Keratinocyte (primary cell): ENCODE measurements around the gene FAM219A. TPM values are rescaled to one million over a fixed set of nuclear protein-coding genes. Genes with fewer than 3 reads are reported as not detected.

Source experiments
- DNase-seq: peaks from one replicate; pipeline ENCODE4 v3.0.0-alpha.2; 2011; ENCODE audit warnings: low read depth, missing footprints, low spot score
- FAIRE-seq: peaks from 2 replicates; lab custom pipeline; 2011; peaks lifted over from hg19 to GRCh38; lab: Jason Lieb, UNC
- H2AFZ ChIP-seq: 2 replicates; pipeline ENCODE4 v1.6.0; 2012; ENCODE audit warnings: low read length, control low read depth, inconsistent platforms; ENCODE audit not compliant: control insufficient read depth
- H3K27ac ChIP-seq: 2 replicates; pipeline ENCODE4 v1.5.1; 2011; ENCODE audit warnings: low read length; ENCODE audit not compliant: control insufficient read depth, insufficient read depth
- H3K27me3 ChIP-seq: 3 replicates; pipeline ENCODE4 v1.6.0; 2011; ENCODE audit warnings: low read length; ENCODE audit not compliant: control insufficient read depth, insufficient read depth; ENCODE audit errors: extremely low read depth
- H3K36me3 ChIP-seq, 2 experiments: 2 replicates in 1 of 2; 3 replicates in 1 of 2; pipeline ENCODE4 v1.5.1; 2011; ENCODE audit warnings: low read length in 2 of 2, mild to moderate bottlenecking in 1 of 2; ENCODE audit not compliant: control insufficient read depth in 2 of 2, insufficient read depth in 2 of 2; ENCODE audit errors: extremely low read depth in 1 of 2
- H3K4me1 ChIP-seq: 3 replicates; pipeline ENCODE4 v1.5.1; 2011; ENCODE audit warnings: low read length; ENCODE audit not compliant: control insufficient read depth, insufficient read depth; ENCODE audit errors: extremely low read depth
- H3K4me2 ChIP-seq: 3 replicates; pipeline ENCODE4 v1.6.0; 2011; ENCODE audit warnings: low read depth, low read length; ENCODE audit not compliant: control insufficient read depth, insufficient read depth; ENCODE audit errors: extremely low read depth
- H3K4me3 ChIP-seq, 3 experiments: fragments of 200-600 bp in 1 of 3; sonication (generic) in 1 of 3; 2 replicates in 2 of 3; 3 replicates in 1 of 3; pipeline ENCODE4 v1.5.1; 2011 to 2016; ENCODE audit warnings: low read length in 3 of 3, mild to moderate bottlenecking in 3 of 3, control low read depth in 2 of 3, inconsistent platforms in 1 of 3, low read depth in 1 of 3, mixed read lengths in 1 of 3, mixed run types in 1 of 3, moderate library complexity in 1 of 3; ENCODE audit not compliant: control insufficient read depth in 2 of 3, insufficient read depth in 2 of 3; ENCODE audit errors: extremely low read depth in 1 of 3
- H3K79me2 ChIP-seq: 2 replicates; pipeline ENCODE4 v1.6.0; 2012; ENCODE audit warnings: low read length; ENCODE audit not compliant: control insufficient read depth, insufficient read depth
- H3K9ac ChIP-seq: 3 replicates; pipeline ENCODE4 v1.6.0; 2011; ENCODE audit warnings: low read length; ENCODE audit not compliant: control insufficient read depth, insufficient read depth; ENCODE audit errors: extremely low read depth
- H3K9me1 ChIP-seq: 3 replicates; pipeline ENCODE4 v1.6.0; 2011; ENCODE audit warnings: low read length; ENCODE audit not compliant: control insufficient read depth, insufficient read depth; ENCODE audit errors: extremely low read depth
- H3K9me3 ChIP-seq: 2 replicates; pipeline ENCODE4 v1.5.1; 2012; ENCODE audit warnings: low read depth, low read length; ENCODE audit not compliant: control insufficient read depth
- H4K20me1 ChIP-seq: 3 replicates; pipeline ENCODE4 v1.6.0; 2011; ENCODE audit warnings: low read length; ENCODE audit not compliant: control insufficient read depth, insufficient read depth; ENCODE audit errors: extremely low read depth
- EZH2 ChIP-seq: IDR thresholded peaks from one replicate; pipeline ENCODE4 v1.6.1; 2012; ENCODE audit warnings: inconsistent platforms, mild to moderate bottlenecking, low read length, moderate library complexity
- dilution Hi-C: fragments of 300-500 bp; cut with MboI; formaldehyde crosslinking; loops from one replicate; pipeline ENCODE4 v1.7.0; 2020; ENCODE audit warnings: low sequenced_read_pairs; ENCODE audit not compliant: extremely low pct_ligation_motif_present
- polyA plus RNA-seq, 5 experiments: library from polyadenylated mRNA; depleted of rRNA in 3 of 5; stranded (reverse) in 3 of 5; stranded (forward) in 1 of 5; unstranded in 1 of 5; fragments of >200 nt; gene quantifications; 1 replicate in 1 of 5; 2 replicates in 3 of 5; 3 replicates in 1 of 5; pipeline versions ENCODE4 v1.2.1 to v1.2.3, GENCODE V29; 2011 to 2012; ENCODE audit warnings: missing spikeins in 2 of 5, low read depth in 1 of 5, low replicate concordance in 1 of 5
- TF ChIP-seq, protein P1 (sequence below), 3 experiments: IDR thresholded peaks in 1 of 3; conservative IDR thresholded peaks in 1 of 3; optimal IDR thresholded peaks in 1 of 3; 2 replicates in 2 of 3; 3 replicates in 1 of 3; pipeline versions ENCODE3 to v1.5.1; 2011; ENCODE audit warnings: low read length in 3 of 3, mild to moderate bottlenecking in 3 of 3, moderate library complexity in 2 of 3, control low read depth in 1 of 3, inconsistent platforms in 1 of 3; ENCODE audit not compliant: insufficient read depth in 2 of 3; ENCODE audit errors: extremely low read depth in 1 of 3

FAM219A gene
- polyA plus RNA-seq, 1 donor (not counting 4 experiments of a cell fraction or from before 2014, with no cell fraction given): 8.9 TPM

DNA sequence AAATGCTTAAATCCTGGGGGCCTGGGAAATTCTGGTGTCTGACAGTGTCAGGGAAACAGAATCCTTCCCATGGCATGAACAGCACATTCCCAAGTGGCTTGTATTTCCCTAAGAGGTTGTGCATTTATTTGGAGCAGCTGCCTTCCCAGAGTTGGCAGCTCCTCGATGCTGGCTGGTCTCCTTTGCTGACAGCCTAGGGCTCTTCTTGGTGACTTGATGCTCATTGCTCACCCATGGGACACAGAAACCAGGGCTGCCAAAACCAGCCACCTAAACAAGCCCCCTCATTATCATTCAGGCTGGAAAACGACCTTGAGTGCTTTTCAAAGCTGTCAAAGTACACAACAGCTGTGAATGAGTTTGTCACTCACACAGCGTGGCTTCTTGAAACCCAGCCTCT is 40.2 kb upstream of the FAM219A start:
- no peak overlapping the region for H2AFZ ChIP-seq
- peaks cover 7% of the 10 kb centered on the region for H3K27me3 ChIP-seq
- no peak overlapping the region for H3K4me2 ChIP-seq
- H3K9me3 ChIP-seq: no peaks in the 10 kb centered on the region
- no peaks in the 10 kb centered on the region for H3K79me2 ChIP-seq
- H3K9me1 ChIP-seq: no peaks in the 10 kb centered on the region
- H3K9ac ChIP-seq: no peak overlapping the region
- peaks cover 19% of the 10 kb centered on the region for H3K4me1 ChIP-seq
- no peaks in the 10 kb centered on the region for H3K36me3 ChIP-seq
- H4K20me1 ChIP-seq: peaks cover 7% of the 10 kb centered on the region
- DNase-seq (no peak), FAIRE-seq (no peak)
- no peak for TF ChIP-seq EZH2
- TF ChIP-seq, protein P1, sequence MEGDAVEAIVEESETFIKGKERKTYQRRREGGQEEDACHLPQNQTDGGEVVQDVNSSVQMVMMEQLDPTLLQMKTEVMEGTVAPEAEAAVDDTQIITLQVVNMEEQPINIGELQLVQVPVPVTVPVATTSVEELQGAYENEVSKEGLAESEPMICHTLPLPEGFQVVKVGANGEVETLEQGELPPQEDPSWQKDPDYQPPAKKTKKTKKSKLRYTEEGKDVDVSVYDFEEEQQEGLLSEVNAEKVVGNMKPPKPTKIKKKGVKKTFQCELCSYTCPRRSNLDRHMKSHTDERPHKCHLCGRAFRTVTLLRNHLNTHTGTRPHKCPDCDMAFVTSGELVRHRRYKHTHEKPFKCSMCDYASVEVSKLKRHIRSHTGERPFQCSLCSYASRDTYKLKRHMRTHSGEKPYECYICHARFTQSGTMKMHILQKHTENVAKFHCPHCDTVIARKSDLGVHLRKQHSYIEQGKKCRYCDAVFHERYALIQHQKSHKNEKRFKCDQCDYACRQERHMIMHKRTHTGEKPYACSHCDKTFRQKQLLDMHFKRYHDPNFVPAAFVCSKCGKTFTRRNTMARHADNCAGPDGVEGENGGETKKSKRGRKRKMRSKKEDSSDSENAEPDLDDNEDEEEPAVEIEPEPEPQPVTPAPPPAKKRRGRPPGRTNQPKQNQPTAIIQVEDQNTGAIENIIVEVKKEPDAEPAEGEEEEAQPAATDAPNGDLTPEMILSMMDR (optimal IDR thresholded peaks at IDR 0.05 in 1 of 3, IDR thresholded peaks at IDR 0.05 in 1 of 3, conservative IDR thresholded peaks at IDR 0.05 in 1 of 3; ENCODE audit: extremely low read depth in 1 of 3, insufficient read depth in 2 of 3, low read length in 3 of 3): no peak
- H3K4me3 ChIP-seq: no peak overlapping the region
- dilution Hi-C loops: no loop called here
- no peak overlapping the region for H3K27ac ChIP-seq

GRCh38 chr9:34496149-34496712 is 37.9 kb upstream of the FAM219A start:
- FAIRE-seq: peak; percentile 43
- H3K36me3 ChIP-seq: no peaks in the 10 kb centered on the region

More at GRCh38 chr9:34496149-34496712, 37.9 kb upstream of the FAM219A start:
- no peak for TF ChIP-seq EZH2
- TF ChIP-seq, protein P1 (optimal IDR thresholded peaks at IDR 0.05 in 1 of 3, IDR thresholded peaks at IDR 0.05 in 1 of 3, conservative IDR thresholded peaks at IDR 0.05 in 1 of 3; ENCODE audit: extremely low read depth in 1 of 3, insufficient read depth in 2 of 3, low read length in 3 of 3): no peak
- Histone ChIP-seq H4K20me1 (peaks cover 6% of the 10 kb centered on the region), H2AFZ (no peak overlapping the region), H3K4me1 (peaks cover 19% of the 10 kb centered on the region), H3K9me3 (no peaks in the 10 kb centered on the region), H3K79me2 (no peaks in the 10 kb centered on the region), H3K4me2 (no peak overlapping the region), H3K9ac (no peak overlapping the region), H3K27ac (no peak overlapping the region), H3K4me3 (no peak overlapping the region), H3K9me1 (no peaks in the 10 kb centered on the region), H3K27me3 (peaks cover 4% of the 10 kb centered on the region)
- dilution Hi-C loops: no loop called here
- peak; percentile 15 for DNase-seq
